Activated T-helper 17 cell treated with anti-CD3 and anti-CD28 coated beads, Interleukin-2, amount 50 U/mL, for 72 hours (primary cell): ENCODE measurements around the gene BEST1. TPM values are rescaled to one million over a fixed set of nuclear protein-coding genes. Genes with fewer than 3 reads are reported as not detected.

Source experiments
- ATAC-seq: fragments of 150-1000 bp; cut with Tn5 transposase; replicated peaks from 2 replicates; pipeline ENCODE4 v1.10.0; 2021; ENCODE audit warnings: mild to moderate bottlenecking, moderate library complexity
- H3K27ac Mint-ChIP-seq: one replicate; pipeline ENCODE4 v1.8.0; 2022; ENCODE audit warnings: mixed read lengths
- H3K27me3 Mint-ChIP-seq: one replicate; pipeline ENCODE4 v1.8.0; 2022; ENCODE audit warnings: mixed read lengths
- H3K36me3 Mint-ChIP-seq: one replicate; pipeline ENCODE4 v1.8.0; 2022; ENCODE audit warnings: low read depth, mild to moderate bottlenecking, mixed read lengths
- H3K4me1 Mint-ChIP-seq: one replicate; pipeline ENCODE4 v1.8.0; 2022; ENCODE audit warnings: mixed read lengths
- H3K4me3 Mint-ChIP-seq: one replicate; pipeline ENCODE4 v1.8.0; 2022; ENCODE audit warnings: mild to moderate bottlenecking, mixed read lengths
- H3K9me3 Mint-ChIP-seq: one replicate; pipeline ENCODE4 v1.8.0; 2022; ENCODE audit warnings: mixed read lengths
- total RNA-seq, 2 donors: library from RNA; stranded (reverse); gene quantifications; one replicate each; pipeline ENCODE4 v1.2.3, GENCODE V29; 2022

Gene BEST1
- total RNA-seq, 2 donors from 2014 or later = 0.05 to 0.24 TPM

GRCh38 chr11:61922539-61922938 lies 27.6 kb upstream of the BEST1 start:
- no peak overlapping the region for H3K4me3 Mint-ChIP-seq
- H3K27ac Mint-ChIP-seq = no peak overlapping the region
- peaks cover 33% of the 10 kb centered on the region for H3K27me3 Mint-ChIP-seq
- no peaks in the 10 kb centered on the region for H3K9me3 Mint-ChIP-seq
- H3K4me1 Mint-ChIP-seq = no peaks in the 10 kb centered on the region
- no peaks in the 10 kb centered on the region for H3K36me3 Mint-ChIP-seq
- no peak for ATAC-seq

DNA sequence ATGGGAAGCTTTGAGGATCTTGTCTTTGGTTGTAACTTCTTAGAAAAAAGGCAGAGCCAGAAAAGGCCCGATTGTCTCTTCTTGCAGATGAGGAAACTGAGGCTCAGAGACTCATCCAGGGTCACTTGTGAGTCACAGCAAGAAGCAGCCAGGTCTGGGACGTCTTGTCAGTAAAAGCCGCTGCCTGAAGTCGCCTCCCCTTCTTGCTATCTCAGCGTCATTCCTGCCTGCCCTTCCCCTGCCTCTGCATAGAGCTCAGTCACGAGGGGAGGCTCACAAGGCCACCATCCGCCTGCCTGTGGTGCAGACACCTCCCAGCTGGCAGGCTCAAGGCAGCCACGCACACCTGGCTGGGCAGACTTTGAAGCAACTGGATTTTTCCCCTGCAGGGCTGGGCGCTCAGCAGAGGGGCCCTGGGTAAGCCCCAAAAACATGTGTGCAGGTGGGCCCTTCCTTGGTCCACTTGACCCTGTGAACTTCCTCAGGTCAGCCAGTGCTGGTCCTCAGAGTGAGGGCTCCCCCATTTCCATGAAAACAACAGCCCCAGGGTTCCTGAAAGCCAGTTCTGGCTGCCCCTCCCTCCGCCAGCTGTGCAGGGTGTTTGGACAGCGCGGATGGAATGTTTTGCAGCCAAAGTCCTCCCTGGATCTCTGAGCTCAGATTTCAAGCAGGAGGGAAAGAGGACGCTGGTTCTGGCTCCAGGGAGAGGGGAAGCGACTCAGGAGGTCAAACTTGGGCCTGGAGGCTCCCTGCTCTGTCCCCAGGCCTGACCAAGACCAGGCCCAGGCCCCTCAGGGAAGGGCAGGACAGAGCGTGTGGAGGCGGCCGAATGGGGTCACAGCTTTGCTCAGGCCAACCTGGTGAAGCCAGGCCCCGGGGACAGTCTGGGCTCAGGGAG lies 26.7 kb upstream of the BEST1 start:
- no peak for ATAC-seq
- Mint-ChIP-seq H3K4me1 (no peaks in the 10 kb centered on the region), H3K27ac (no peak overlapping the region), H3K36me3 (no peaks in the 10 kb centered on the region), H3K4me3 (no peak overlapping the region), H3K27me3 (peaks cover 24% of the 10 kb centered on the region), H3K9me3 (no peaks in the 10 kb centered on the region)

- no peak for ATAC-seq
- Mint-ChIP-seq H3K4me1 (no peaks in the 10 kb centered on the region), H3K4me3 (no peak overlapping the region), H3K36me3 (no peaks in the 10 kb centered on the region), H3K27ac (no peak overlapping the region), H3K27me3 (peaks cover 19% of the 10 kb centered on the region), H3K9me3 (no peaks in the 10 kb centered on the region)
Observed at GRCh38 chr11:61924064-61924455, 26.1 kb upstream of the BEST1 start.

GRCh38 chr11:61925736-61926135 lies 24.4 kb upstream of the BEST1 start:
- Mint-ChIP-seq H3K27me3 (peaks cover 9% of the 10 kb centered on the region), H3K4me1 (no peaks in the 10 kb centered on the region), H3K9me3 (no peaks in the 10 kb centered on the region), H3K36me3 (no peaks in the 10 kb centered on the region), H3K27ac (no peak overlapping the region), H3K4me3 (no peak overlapping the region)
- no peak for ATAC-seq

DNA sequence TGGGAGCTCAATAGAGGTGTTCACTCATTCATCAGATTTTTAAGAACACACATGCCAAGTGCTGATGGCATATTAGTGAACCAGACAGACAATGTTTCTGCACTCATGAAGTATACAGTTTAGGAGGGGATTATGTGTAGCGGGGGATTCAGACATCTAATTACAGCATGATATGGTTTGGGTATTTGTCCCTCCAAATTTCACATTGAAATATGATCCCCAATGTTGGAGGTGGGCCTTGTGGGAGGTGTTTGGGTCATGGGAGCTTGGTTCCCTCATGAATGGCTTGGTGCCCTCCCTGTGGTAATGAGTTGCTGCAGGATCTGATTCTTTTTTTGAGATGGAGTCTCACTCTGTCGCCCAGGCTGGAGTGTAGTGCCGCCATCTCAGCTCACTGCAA lies 23.9 kb upstream of the BEST1 start:
- H3K36me3 Mint-ChIP-seq = no peaks in the 10 kb centered on the region
- peaks cover 9% of the 10 kb centered on the region for H3K27me3 Mint-ChIP-seq
- no peaks in the 10 kb centered on the region for H3K4me1 Mint-ChIP-seq
- no peak for ATAC-seq
- no peaks in the 10 kb centered on the region for H3K9me3 Mint-ChIP-seq
- H3K27ac Mint-ChIP-seq = no peak overlapping the region
- no peak overlapping the region for H3K4me3 Mint-ChIP-seq

DNA sequence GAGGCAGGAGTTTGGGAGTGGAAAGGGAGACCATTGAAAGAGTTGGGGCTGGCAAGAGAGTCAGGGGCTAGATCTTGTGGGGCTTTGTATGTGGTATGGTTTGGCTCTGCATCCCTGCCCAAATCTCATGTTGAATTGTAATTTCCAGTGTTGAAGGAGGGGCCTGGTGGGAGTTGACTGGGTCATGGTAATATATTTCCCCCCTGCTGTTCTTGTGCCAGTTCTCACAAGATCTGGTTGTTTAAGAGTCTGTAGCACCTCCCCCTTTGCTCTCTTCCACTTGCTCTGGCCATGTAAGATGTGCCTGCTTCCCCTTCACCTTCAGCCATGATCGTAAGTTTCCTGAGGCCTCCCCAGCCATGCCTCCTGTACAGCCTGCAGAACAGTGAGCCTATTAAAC lies 22.6 kb upstream of the BEST1 start:
- Mint-ChIP-seq H3K4me3 (no peak overlapping the region), H3K27ac (no peak overlapping the region), H3K36me3 (no peaks in the 10 kb centered on the region), H3K27me3 (peaks cover 9% of the 10 kb centered on the region), H3K4me1 (no peaks in the 10 kb centered on the region), H3K9me3 (no peaks in the 10 kb centered on the region)
- ATAC-seq = no peak

DNA sequence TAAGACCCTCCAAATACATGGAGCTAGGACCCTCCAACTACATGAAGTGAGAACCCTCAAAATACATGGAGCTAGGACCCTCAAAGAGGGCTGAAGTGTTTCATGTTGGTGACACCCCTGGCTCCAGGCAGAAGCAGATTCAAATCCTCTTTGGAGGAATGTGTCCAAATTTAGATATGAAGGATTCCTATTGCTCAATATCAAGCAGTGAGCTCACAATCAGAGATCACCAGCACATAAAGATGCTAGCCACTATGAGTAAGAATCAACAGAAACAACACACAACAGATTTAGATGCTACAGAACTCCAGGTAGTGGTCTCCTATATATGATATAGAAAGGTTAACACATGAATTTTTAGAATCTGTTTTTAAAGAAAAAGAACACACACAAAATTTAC lies 21.5 kb upstream of the BEST1 start:
- Mint-ChIP-seq H3K36me3 (no peaks in the 10 kb centered on the region), H3K27me3 (peaks cover 13% of the 10 kb centered on the region), H3K27ac (no peak overlapping the region), H3K9me3 (no peaks in the 10 kb centered on the region), H3K4me1 (no peaks in the 10 kb centered on the region), H3K4me3 (no peak overlapping the region)
- ATAC-seq = no peak

DNA sequence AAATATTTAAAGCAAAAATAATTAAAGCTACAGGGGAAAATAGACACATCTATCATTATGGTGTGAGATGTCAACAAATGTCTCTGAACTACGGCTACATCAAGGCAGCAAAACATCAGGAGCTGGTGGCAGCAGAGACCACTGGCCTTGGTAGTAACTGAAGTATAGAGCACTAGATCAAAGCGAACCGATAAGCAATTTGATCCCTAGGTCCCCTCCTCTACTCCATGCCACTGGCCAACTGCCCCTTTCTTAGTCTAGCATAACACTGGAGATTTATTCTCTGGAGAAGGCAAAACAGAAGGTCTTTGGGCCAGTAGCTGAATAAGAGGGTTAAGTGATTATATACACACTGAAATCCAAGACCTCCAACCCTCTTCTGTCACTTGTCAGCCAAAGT lies 19.2 kb upstream of the BEST1 start:
- no peaks in the 10 kb centered on the region for H3K36me3 Mint-ChIP-seq
- no peak overlapping the region for H3K27ac Mint-ChIP-seq
- no peaks in the 10 kb centered on the region for H3K4me1 Mint-ChIP-seq
- peaks cover 17% of the 10 kb centered on the region for H3K27me3 Mint-ChIP-seq
- ATAC-seq = no peak
- H3K9me3 Mint-ChIP-seq = peaks cover 2% of the 10 kb centered on the region
- H3K4me3 Mint-ChIP-seq = no peak overlapping the region

DNA sequence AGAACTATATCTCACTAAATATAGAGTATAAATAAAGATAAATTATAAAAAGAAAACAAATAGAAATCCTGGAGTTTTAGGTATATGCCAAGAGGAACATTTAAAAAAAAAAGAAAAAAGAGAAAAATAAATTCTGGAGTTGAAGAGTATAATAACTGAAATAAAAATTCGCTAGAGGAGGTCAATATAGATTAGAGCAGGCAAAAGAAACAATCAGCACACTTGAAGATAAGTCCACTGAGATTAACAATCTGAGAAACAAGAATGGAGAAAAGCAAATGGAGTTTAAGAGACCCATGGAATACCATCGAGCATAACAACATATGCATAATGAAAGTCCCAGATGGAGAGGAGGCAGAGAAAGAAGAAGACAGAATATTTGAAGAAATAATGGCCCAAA lies 14.3 kb upstream of the BEST1 start:
- peaks cover 9% of the 10 kb centered on the region for H3K9me3 Mint-ChIP-seq
- H3K4me1 Mint-ChIP-seq = no peaks in the 10 kb centered on the region
- no peak for ATAC-seq
- H3K27ac Mint-ChIP-seq = no peak overlapping the region
- H3K27me3 Mint-ChIP-seq = peaks cover 27% of the 10 kb centered on the region
- no peak overlapping the region for H3K4me3 Mint-ChIP-seq
- no peaks in the 10 kb centered on the region for H3K36me3 Mint-ChIP-seq

GRCh38 chr11:61940466-61940865 lies 9.7 kb upstream of the BEST1 start:
- no peak overlapping the region for H3K27ac Mint-ChIP-seq
- H3K9me3 Mint-ChIP-seq = peaks cover 9% of the 10 kb centered on the region
- no peak for ATAC-seq
- no peaks in the 10 kb centered on the region for H3K4me1 Mint-ChIP-seq
- H3K36me3 Mint-ChIP-seq = no peaks in the 10 kb centered on the region
- H3K4me3 Mint-ChIP-seq = no peak overlapping the region
- H3K27me3 Mint-ChIP-seq = peaks cover 12% of the 10 kb centered on the region

GRCh38 chr11:61945191-61945590 lies 5.0 kb upstream of the BEST1 start:
- Mint-ChIP-seq H3K9me3 (no peaks in the 10 kb centered on the region), H3K4me3 (no peak overlapping the region), H3K4me1 (no peaks in the 10 kb centered on the region), H3K27me3 (no peaks in the 10 kb centered on the region), H3K27ac (no peak overlapping the region), H3K36me3 (no peaks in the 10 kb centered on the region)
- ATAC-seq = no peak

GRCh38 chr11:61946894-61947293 lies 3.3 kb upstream of the BEST1 start:
- Mint-ChIP-seq H3K27me3 (no peaks in the 10 kb centered on the region), H3K9me3 (no peaks in the 10 kb centered on the region), H3K36me3 (no peaks in the 10 kb centered on the region), H3K4me3 (no peak overlapping the region), H3K4me1 (no peaks in the 10 kb centered on the region), H3K27ac (no peak overlapping the region)
- ATAC-seq = no peak

GRCh38 chr11:61947486-61948210 lies 2.5 kb upstream of the BEST1 start:
- Mint-ChIP-seq H3K4me1 (no peaks in the 10 kb centered on the region), H3K9me3 (no peaks in the 10 kb centered on the region), H3K4me3 (no peak overlapping the region), H3K27me3 (no peaks in the 10 kb centered on the region), H3K36me3 (no peaks in the 10 kb centered on the region), H3K27ac (no peak overlapping the region)
- ATAC-seq = peak; percentile 74

- H3K27ac Mint-ChIP-seq = no peak overlapping the region
- H3K9me3 Mint-ChIP-seq = no peaks in the 10 kb centered on the region
- H3K4me3 Mint-ChIP-seq = no peak overlapping the region
- H3K4me1 Mint-ChIP-seq = no peaks in the 10 kb centered on the region
- no peak for ATAC-seq
- no peaks in the 10 kb centered on the region for H3K36me3 Mint-ChIP-seq
- no peaks in the 10 kb centered on the region for H3K27me3 Mint-ChIP-seq
Observed at GRCh38 chr11:61948505-61948904, 1.6 kb upstream of the BEST1 start.
